GM12878 (cell line): ENCODE measurements around the gene FBLN7. TPM values are rescaled to one million over a fixed set of nuclear protein-coding genes. Genes with fewer than 3 reads are reported as not detected.

Experiments used
- ATAC-seq: fragments of 200-7000 bp; cut with Tn5 transposase; 3 replicates; pipeline ENCODE4 v1.9.1; 2020; ENCODE audit warnings: mild to moderate bottlenecking, moderate library complexity
- BruUV-seq: library from RNA; stranded (reverse); fragments of 400-500 nt; replicated peaks from 2 replicates; lab custom pipeline; 2021; lab: Mats Ljungman, UMichigan
- CTCF ChIA-PET: fragments of 300-600 bp; sonication (Branson Sonifier 250); formaldehyde crosslinking; extraction: SDS; loops from one replicate; lab custom pipeline; 2021; ENCODE audit warnings: inconsistent platforms; lab: Yijun Ruan, JAX
- POLR2A ChIA-PET: fragments of 350-600 bp; formaldehyde crosslinking; extraction: SDS; loops from one replicate; lab custom pipeline; 2021; ENCODE audit warnings: inconsistent platforms; lab: Charles Lee
- RAD21 ChIA-PET: fragments of 300-600 bp; sonication (Branson Sonifier 250); formaldehyde crosslinking; loops from one replicate; lab custom pipeline; 2023; ENCODE audit warnings: antibody characterized with exemption; ENCODE audit not compliant: unreplicated experiment; lab: Charles Lee
- SMC1A ChIA-PET: fragments of 300-600 bp; sonication (Branson Sonifier 250); formaldehyde crosslinking; loops from one replicate; lab custom pipeline; 2023; ENCODE audit not compliant: unreplicated experiment, uncharacterized antibody; lab: Charles Lee
- DNase-seq: peaks from one replicate; pipeline ENCODE4 v3.0.0-alpha.2; 2011; ENCODE audit warnings: low read depth, low spot score
- FAIRE-seq: peaks from 3 replicates; lab custom pipeline; 2011; peaks lifted over from hg19 to GRCh38; lab: Jason Lieb, UNC
- H2AFZ ChIP-seq: 2 replicates; pipeline ENCODE4 v1.6.0; 2011; ENCODE audit warnings: low read depth, low read length, control low read depth; ENCODE audit not compliant: control insufficient read depth
- H3K27ac ChIP-seq: 2 replicates; pipeline ENCODE4 v1.5.1; 2011; ENCODE audit warnings: control low read depth; ENCODE audit not compliant: control insufficient read depth, insufficient read depth
- H3K27me3 ChIP-seq, 2 experiments: replicated peaks in 1 of 2; 2 replicates each; pipeline versions ENCODE4 v1.6.0 to v1.6.1; 2011; ENCODE audit warnings: low read length in 1 of 2; ENCODE audit not compliant: control insufficient read depth in 2 of 2, insufficient read depth in 2 of 2
- H3K36me3 ChIP-seq, 2 experiments: 2 replicates each; pipeline ENCODE4 v1.5.1; 2011; ENCODE audit warnings: low read length in 1 of 2; ENCODE audit not compliant: control insufficient read depth in 2 of 2, insufficient read depth in 2 of 2
- H3K4me1 ChIP-seq: 2 replicates; pipeline ENCODE4 v1.6.1; 2011; ENCODE audit warnings: mild to moderate bottlenecking, low read length, moderate library complexity, mixed read lengths; ENCODE audit not compliant: control insufficient read depth, insufficient read depth
- H3K4me2 ChIP-seq: 2 replicates; pipeline ENCODE4 v1.6.0; 2011; ENCODE audit warnings: control low read depth; ENCODE audit not compliant: control insufficient read depth, insufficient read depth
- H3K4me3 ChIP-seq: fragments of 200-600 bp; sonication (generic); 2 replicates; pipeline ENCODE4 v1.5.1; 2016
- H3K79me2 ChIP-seq: 2 replicates; pipeline ENCODE4 v1.6.0; 2011; ENCODE audit warnings: low read length; ENCODE audit not compliant: control insufficient read depth, insufficient read depth
- H3K9ac ChIP-seq: 2 replicates; pipeline ENCODE4 v1.8.0; 2011; ENCODE audit warnings: low read length, control low read depth, mixed read lengths; ENCODE audit not compliant: control insufficient read depth, insufficient read depth
- H3K9me3 ChIP-seq: replicated peaks from 3 replicates; pipeline ENCODE4 v1.5.1; 2011; ENCODE audit warnings: mild to moderate bottlenecking, low read length; ENCODE audit not compliant: control insufficient read depth, insufficient read depth
- H4K20me1 ChIP-seq: 2 replicates; pipeline ENCODE4 v1.6.0; 2011; ENCODE audit not compliant: control insufficient read depth, insufficient read depth
- CREB1 ChIP-seq: IDR thresholded peaks from 2 replicates; pipeline ENCODE4 v1.6.1; 2012; ENCODE audit warnings: low read depth, mild to moderate bottlenecking, inconsistent platforms
- EED ChIP-seq: sonication (generic); IDR thresholded peaks from 2 replicates; pipeline ENCODE4 v1.6.1; 2016; ENCODE audit warnings: antibody characterized with exemption, low read depth
- ETV6 ChIP-seq, 2 experiments: fragments of 450-650 bp in 1 of 2; IDR thresholded peaks in 1 of 2; conservative IDR thresholded peaks in 1 of 2; 2 replicates each; pipeline ENCODE4 v1.6.1; 2014; ENCODE audit warnings: antibody characterized with exemption in 1 of 2, borderline replicate concordance in 1 of 2, low read depth in 1 of 2, mild to moderate bottlenecking in 1 of 2, moderate library complexity in 1 of 2
- EZH2 ChIP-seq: IDR thresholded peaks from 2 replicates; pipeline ENCODE4 v1.6.1; 2012; ENCODE audit warnings: low read depth, mild to moderate bottlenecking, control low read depth, inconsistent platforms, low read length, borderline replicate concordance; ENCODE audit not compliant: control insufficient read depth
- HCFC1 ChIP-seq: fragments of 150-350 bp; IDR thresholded peaks from 2 replicates; pipeline ENCODE4 v1.6.1; 2014; ENCODE audit warnings: low read length
- HDAC2 ChIP-seq: fragments of 200-600 bp; sonication (generic); IDR thresholded peaks from 2 replicates; pipeline ENCODE4 v1.6.1; 2017
- HDAC6 ChIP-seq: fragments of 200-600 bp; sonication (generic); IDR thresholded peaks from one replicate; pipeline ENCODE4 v1.8.0; 2017; ENCODE audit warnings: antibody characterized with exemption; ENCODE audit not compliant: unreplicated experiment
- IKZF1 ChIP-seq: fragments of 450-650 bp; conservative IDR thresholded peaks from 2 replicates; pipeline ENCODE4 v1.6.1; 2017; ENCODE audit warnings: antibody characterized with exemption, mild to moderate bottlenecking
- PAX5 ChIP-seq: IDR thresholded peaks from 2 replicates; pipeline ENCODE4 v1.6.1; 2011; ENCODE audit warnings: low read depth, low read length, borderline replicate concordance
- RBBP5 ChIP-seq: fragments of 200-600 bp; sonication (generic); conservative IDR thresholded peaks from 2 replicates; pipeline ENCODE4 v1.6.1; 2016
- SREBF2 ChIP-seq: IDR thresholded peaks from 2 replicates; pipeline ENCODE4 v1.6.1; 2012; ENCODE audit warnings: mild to moderate bottlenecking, low read length
- SUPT20H ChIP-seq: IDR thresholded peaks from 2 replicates; pipeline ENCODE4 v1.6.1; 2011; ENCODE audit warnings: low read depth, mild to moderate bottlenecking, low read length, moderate library complexity, borderline replicate concordance; ENCODE audit not compliant: control insufficient read depth
- TBL1XR1 ChIP-seq: IDR thresholded peaks from 2 replicates; pipeline ENCODE4 v1.6.1; 2012; ENCODE audit warnings: low read depth, low read length, improper control_type of control experiment
- ZNF217 ChIP-seq: fragments of 450-650 bp; IDR thresholded peaks from 2 replicates; pipeline ENCODE4 v1.6.1; 2017; ENCODE audit warnings: antibody characterized with exemption, mild to moderate bottlenecking
- ZNF24 ChIP-seq: fragments of 450-650 bp; IDR thresholded peaks from 2 replicates; pipeline ENCODE4 v1.6.1; 2017; ENCODE audit warnings: antibody characterized with exemption, mild to moderate bottlenecking
- ZSCAN29 ChIP-seq: fragments of 450-650 bp; IDR thresholded peaks from 2 replicates; pipeline ENCODE4 v1.6.1; 2017; ENCODE audit warnings: mild to moderate bottlenecking, moderate library complexity
- WGBS: methylation state at CpG from one replicate; pipeline ENCODE4 v1.1.6; 2016; ENCODE audit warnings: low lambda C conversion rate; ENCODE audit not compliant: insufficient replicate concordance, insufficient coverage; ENCODE audit errors: missing lambda C conversion rate; 5-methylcytosine and 5-hydroxymethylcytosine counted together
- in situ Hi-C: fragments of 300-500 bp; cut with MboI; formaldehyde crosslinking; loops from 9 replicates; pipeline ENCODE4 v1.14.3; 2018; ENCODE audit warnings: mixed read lengths
- intact Hi-C: fragments of 100-400 bp; cut with micrococcal nuclease; formaldehyde crosslinking; loops from one replicate; pipeline ENCODE4 v1.14.2; 2022; ENCODE audit not compliant: unreplicated experiment
- polyA plus RNA-seq, 11 experiments: library from polyadenylated mRNA; depleted of rRNA in 4 of 11; unstranded in 6 of 11; stranded (reverse) in 5 of 11; fragments of >200 nt; fragmentation: Nextera tagmentation in 4 of 11; fragmentation: Illumina TruSeq in 1 of 11; extraction: Ambion mirVana in 4 of 11; extraction: Trizol in 1 of 11; gene quantifications; 1 replicate in 1 of 11; 2 replicates in 10 of 11; pipeline versions ENCODE4 v1.2.1 to v1.2.3, GENCODE V29; 2011 to 2016; ENCODE audit warnings: inconsistent platforms in 2 of 11, missing spikeins in 2 of 11, low read depth in 1 of 11
- total RNA-seq, 4 experiments: library from RNA; depleted of rRNA in 3 of 4; stranded (reverse); fragments of >200 nt in 3 of 4; fragmentation: Illumina TruSeq in 1 of 4; extraction: Trizol in 1 of 4; gene quantifications; 2 replicates each; pipeline versions ENCODE4 v1.2.1 to v1.2.3, GENCODE V29; 2013 to 2021
- TF ChIP-seq, protein P1 (sequence below): fragments of 450-650 bp; IDR thresholded peaks from 2 replicates; pipeline ENCODE4 v1.6.1; 2018; ENCODE audit warnings: borderline replicate concordance, mild to moderate bottlenecking; ENCODE audit not compliant: partially characterized antibody
- TF ChIP-seq, protein P2 (sequence below): fragments of 450-650 bp; IDR thresholded peaks from 2 replicates; pipeline ENCODE4 v1.6.1; 2016; ENCODE audit warnings: mild to moderate bottlenecking
- TF ChIP-seq, protein P3 (sequence below): fragments of 450-650 bp; IDR thresholded peaks from 2 replicates; pipeline ENCODE4 v1.6.1; 2018; ENCODE audit warnings: mild to moderate bottlenecking, low read depth, moderate library complexity; ENCODE audit not compliant: partially characterized antibody

The FBLN7 gene
- total and polyA plus RNA-seq, 10 of the 15 experiments (the other 5 are each of a cell fraction or from before 2014, with no cell fraction given), result 0.01 to 0.10 (median 0.01) TPM; not detected in 7

DNA sequence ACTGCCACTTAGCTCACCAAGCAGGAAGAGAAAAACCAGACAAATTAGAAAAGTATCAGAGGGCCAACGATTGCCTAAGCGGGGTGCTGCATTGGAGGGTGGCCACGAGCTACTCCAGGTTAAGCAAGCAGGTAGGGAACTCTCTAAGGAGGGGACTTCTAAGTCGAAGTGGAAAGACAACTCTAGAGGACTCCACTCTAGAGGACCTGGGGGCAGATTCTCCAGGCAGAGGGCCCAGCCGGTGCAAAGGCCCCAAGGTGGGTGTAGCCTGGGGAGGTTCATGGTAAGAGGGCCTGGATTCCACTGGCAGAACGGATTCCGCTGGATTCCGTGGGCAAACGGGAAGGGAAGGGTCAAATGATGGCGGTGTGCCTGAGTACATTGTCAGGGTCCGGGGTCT lies 12.7 kb downstream of the FBLN7 start (continued):
- TF ChIP-seq HDAC2 (no peak), HCFC1 (no peak), IKZF1 (no peak), ZNF24 (no peak), TBL1XR1 (no peak), EZH2 (no peak)
- TF ChIP-seq, protein P1, sequence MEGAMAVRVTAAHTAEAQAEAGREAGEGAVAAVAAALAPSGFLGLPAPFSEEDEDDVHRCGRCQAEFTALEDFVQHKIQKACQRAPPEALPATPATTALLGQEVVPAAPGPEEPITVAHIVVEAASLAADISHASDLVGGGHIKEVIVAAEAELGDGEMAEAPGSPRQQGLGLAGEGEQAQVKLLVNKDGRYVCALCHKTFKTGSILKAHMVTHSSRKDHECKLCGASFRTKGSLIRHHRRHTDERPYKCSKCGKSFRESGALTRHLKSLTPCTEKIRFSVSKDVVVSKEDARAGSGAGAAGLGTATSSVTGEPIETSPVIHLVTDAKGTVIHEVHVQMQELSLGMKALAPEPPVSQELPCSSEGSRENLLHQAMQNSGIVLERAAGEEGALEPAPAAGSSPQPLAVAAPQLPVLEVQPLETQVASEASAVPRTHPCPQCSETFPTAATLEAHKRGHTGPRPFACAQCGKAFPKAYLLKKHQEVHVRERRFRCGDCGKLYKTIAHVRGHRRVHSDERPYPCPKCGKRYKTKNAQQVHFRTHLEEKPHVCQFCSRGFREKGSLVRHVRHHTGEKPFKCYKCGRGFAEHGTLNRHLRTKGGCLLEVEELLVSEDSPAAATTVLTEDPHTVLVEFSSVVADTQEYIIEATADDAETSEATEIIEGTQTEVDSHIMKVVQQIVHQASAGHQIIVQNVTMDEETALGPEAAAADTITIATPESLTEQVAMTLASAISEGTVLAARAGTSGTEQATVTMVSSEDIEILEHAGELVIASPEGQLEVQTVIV, result no peak

DNA sequence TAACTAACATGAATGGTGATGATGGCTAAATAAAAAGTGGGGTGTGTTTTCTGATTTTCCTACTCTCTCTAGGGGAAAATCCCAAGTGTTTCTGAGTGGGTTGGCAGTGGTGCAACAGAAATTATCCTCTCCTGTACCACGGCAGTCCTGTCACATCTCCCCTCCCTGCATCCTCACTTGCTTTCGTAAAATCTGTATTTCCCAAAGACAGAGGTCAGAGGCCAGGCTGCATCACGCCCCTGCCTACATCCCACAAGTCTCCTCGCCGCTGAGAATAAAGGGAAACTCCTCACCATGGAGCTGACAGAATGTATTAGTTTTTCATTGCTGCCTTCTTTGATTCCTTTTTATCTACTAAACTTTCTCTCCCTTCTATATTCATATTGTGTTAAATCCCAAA lies 13.1 kb downstream of the FBLN7 start:
- RAD21 ChIA-PET, result no interaction called here
- ATAC-seq, result no peak
- BruUV-seq, result no TSS peak
- no peaks in the 10 kb centered on the region for H3K36me3 ChIP-seq
- no peak overlapping the region for H3K27ac ChIP-seq
- in situ Hi-C loops, result no loop called here
- no peaks in the 10 kb centered on the region for H4K20me1 ChIP-seq
- POLR2A ChIA-PET, result no interaction called here
- CTCF ChIA-PET, result interaction anchor here (0.6 kb wide), 1 partner anchor 104 kb away, joined by 3 read pairs; the partner anchor contains the start of gene ZC3H8
- intact Hi-C loops, result no loop called here
- no peak overlapping the region for H3K4me3 ChIP-seq
- no peak for DNase-seq
- H3K9ac ChIP-seq, result no peak overlapping the region
- no peaks in the 10 kb centered on the region; a peak in 1 of 4 replicates for H3K27me3 ChIP-seq
- H3K79me2 ChIP-seq, result no peaks in the 10 kb centered on the region
- no peak overlapping the region for H3K4me2 ChIP-seq
- SMC1A ChIA-PET, result interaction anchor here (1.3 kb wide), 1 partner anchor 8 kb away, joined by 3 read pairs; no protein-coding TSS in a partner anchor
- no peaks in the 10 kb centered on the region for H3K9me3 ChIP-seq
- 68% methylated on average over 5 of the region's 5 CpGs for WGBS
- no peak for FAIRE-seq
- H3K4me1 ChIP-seq, result no peaks in the 10 kb centered on the region
- no peak overlapping the region for H2AFZ ChIP-seq
- no peak for TF ChIP-seq EED
- TF ChIP-seq, protein P2, sequence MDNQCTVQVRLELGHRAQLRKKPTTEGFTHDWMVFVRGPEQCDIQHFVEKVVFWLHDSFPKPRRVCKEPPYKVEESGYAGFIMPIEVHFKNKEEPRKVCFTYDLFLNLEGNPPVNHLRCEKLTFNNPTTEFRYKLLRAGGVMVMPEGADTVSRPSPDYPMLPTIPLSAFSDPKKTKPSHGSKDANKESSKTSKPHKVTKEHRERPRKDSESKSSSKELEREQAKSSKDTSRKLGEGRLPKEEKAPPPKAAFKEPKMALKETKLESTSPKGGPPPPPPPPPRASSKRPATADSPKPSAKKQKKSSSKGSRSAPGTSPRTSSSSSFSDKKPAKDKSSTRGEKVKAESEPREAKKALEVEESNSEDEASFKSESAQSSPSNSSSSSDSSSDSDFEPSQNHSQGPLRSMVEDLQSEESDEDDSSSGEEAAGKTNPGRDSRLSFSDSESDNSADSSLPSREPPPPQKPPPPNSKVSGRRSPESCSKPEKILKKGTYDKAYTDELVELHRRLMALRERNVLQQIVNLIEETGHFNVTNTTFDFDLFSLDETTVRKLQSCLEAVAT, result no peak
- no peak for TF ChIP-seq RBBP5
- TF ChIP-seq, protein P3, sequence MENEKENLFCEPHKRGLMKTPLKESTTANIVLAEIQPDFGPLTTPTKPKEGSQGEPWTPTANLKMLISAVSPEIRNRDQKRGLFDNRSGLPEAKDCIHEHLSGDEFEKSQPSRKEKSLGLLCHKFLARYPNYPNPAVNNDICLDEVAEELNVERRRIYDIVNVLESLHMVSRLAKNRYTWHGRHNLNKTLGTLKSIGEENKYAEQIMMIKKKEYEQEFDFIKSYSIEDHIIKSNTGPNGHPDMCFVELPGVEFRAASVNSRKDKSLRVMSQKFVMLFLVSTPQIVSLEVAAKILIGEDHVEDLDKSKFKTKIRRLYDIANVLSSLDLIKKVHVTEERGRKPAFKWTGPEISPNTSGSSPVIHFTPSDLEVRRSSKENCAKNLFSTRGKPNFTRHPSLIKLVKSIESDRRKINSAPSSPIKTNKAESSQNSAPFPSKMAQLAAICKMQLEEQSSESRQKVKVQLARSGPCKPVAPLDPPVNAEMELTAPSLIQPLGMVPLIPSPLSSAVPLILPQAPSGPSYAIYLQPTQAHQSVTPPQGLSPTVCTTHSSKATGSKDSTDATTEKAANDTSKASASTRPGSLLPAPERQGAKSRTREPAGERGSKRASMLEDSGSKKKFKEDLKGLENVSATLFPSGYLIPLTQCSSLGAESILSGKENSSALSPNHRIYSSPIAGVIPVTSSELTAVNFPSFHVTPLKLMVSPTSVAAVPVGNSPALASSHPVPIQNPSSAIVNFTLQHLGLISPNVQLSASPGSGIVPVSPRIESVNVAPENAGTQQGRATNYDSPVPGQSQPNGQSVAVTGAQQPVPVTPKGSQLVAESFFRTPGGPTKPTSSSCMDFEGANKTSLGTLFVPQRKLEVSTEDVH, result no peak
- no peak for TF ChIP-seq HDAC6
- no peak for TF ChIP-seq PAX5
- TF ChIP-seq ZSCAN29, result no peak
- no peak for TF ChIP-seq ETV6 (conservative IDR thresholded peaks at IDR 0.05 in 1 of 2, IDR thresholded peaks at IDR 0.05 in 1 of 2; ENCODE audit: borderline replicate concordance in 1 of 2, low read depth in 1 of 2)
- no peak for TF ChIP-seq SREBF2
- TF ChIP-seq CREB1, result no peak
- no peak for TF ChIP-seq SUPT20H
- no peak for TF ChIP-seq ZNF217
